GM10266 (cell line): Measurements from ENCODE around the gene VANGL2.
A peak's percentile ranks its signal among the peaks of the same experiment; 100 is the strongest.

Experiments used
- DNase-seq: peaks from one replicate; pipeline ENCODE4 v3.0.0; 2012; ENCODE audit errors: extremely low spot score
- TF ChIP-seq, protein P1 (sequence below): IDR thresholded peaks from 2 replicates; pipeline ENCODE4 v1.5.1; 2012; ENCODE audit warnings: mild to moderate bottlenecking, low read depth; ENCODE audit not compliant: control insufficient read depth, insufficient read depth; ENCODE audit errors: missing control alignments

VANGL2 gene

GRCh38 chr1:160428655-160429054 is 28.3 kb downstream of the VANGL2 start:
- peak; percentile 60 for DNase-seq
- TF ChIP-seq, protein P1, sequence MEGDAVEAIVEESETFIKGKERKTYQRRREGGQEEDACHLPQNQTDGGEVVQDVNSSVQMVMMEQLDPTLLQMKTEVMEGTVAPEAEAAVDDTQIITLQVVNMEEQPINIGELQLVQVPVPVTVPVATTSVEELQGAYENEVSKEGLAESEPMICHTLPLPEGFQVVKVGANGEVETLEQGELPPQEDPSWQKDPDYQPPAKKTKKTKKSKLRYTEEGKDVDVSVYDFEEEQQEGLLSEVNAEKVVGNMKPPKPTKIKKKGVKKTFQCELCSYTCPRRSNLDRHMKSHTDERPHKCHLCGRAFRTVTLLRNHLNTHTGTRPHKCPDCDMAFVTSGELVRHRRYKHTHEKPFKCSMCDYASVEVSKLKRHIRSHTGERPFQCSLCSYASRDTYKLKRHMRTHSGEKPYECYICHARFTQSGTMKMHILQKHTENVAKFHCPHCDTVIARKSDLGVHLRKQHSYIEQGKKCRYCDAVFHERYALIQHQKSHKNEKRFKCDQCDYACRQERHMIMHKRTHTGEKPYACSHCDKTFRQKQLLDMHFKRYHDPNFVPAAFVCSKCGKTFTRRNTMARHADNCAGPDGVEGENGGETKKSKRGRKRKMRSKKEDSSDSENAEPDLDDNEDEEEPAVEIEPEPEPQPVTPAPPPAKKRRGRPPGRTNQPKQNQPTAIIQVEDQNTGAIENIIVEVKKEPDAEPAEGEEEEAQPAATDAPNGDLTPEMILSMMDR, result peak; percentile 75

DNA sequence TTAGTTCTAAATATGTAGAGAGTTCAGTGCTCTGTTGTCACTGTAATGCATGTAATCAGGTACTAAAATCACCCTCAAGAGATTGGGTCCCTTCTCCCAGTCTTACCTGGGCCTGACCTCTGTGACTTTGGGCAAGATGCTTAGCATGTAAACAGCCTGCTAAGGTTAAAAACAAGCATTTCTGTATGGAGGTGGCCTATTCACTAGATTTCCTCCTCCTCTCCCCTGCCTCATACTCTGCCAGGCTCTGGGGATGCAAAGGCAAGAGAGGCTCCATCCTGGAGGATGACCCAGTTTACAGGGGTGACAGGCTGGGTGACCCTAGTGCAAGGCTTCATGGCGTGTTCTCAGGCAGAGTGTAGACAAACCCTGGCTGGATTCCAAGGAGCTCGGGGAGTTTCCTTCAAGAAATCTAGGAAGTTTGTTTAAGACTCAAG is 28.8 kb downstream of the VANGL2 start:
- peak; percentile 18 for DNase-seq
- TF ChIP-seq, protein P1, result no peak

- peak; percentile 67 for DNase-seq
- TF ChIP-seq, protein P1, result no peak
These were observed 29.6 kb downstream of the VANGL2 start for GRCh38 chr1:160429702-160430535.

- DNase-seq, result no peak
- TF ChIP-seq, protein P1, result no peak
These were observed 30.6 kb downstream of the VANGL2 start for GRCh38 chr1:160431006-160431405.

DNA sequence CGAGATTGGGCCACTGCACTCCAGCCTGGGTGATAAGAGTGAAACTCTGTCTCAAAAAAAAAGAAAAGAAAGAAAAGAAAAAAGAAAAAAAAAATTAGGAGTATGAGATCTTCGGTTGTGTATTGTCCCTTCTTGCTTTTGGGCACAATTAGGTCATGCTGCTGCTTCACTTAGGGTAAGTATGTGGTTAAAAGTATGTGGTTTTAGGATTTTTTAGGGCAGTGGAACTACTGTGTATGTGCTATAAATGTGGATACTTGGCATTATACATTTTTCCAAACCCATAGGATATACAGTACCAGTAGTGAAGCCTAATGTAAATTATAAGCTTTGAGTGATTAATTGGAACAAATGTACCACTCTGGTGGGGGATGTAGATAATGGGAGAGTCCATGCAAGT is 31.2 kb downstream of the VANGL2 start:
- TF ChIP-seq, protein P1, result no peak
- DNase-seq, result peak; percentile 7

DNA sequence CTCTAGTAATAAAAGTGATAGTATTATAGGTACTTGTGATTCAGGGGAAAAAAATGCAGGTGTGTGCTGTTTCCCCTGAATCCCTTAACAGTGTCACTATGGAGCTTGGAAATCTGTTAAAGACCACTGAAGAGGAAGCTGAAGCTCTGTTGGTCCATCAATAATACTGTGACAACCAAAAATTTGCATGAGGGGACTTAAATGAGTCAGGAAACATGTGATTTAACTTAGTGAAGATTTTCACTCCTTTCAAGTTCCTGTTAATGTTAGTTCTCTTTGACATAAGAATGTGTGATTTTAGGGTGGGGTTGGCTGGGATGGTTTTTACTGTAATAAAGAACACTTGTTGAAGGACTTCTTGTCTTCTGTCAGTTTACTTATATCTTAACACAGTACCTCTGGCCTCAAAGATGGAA is 32.0 kb downstream of the VANGL2 start:
- peak; percentile 54 for DNase-seq
- TF ChIP-seq, protein P1, result no peak

DNA sequence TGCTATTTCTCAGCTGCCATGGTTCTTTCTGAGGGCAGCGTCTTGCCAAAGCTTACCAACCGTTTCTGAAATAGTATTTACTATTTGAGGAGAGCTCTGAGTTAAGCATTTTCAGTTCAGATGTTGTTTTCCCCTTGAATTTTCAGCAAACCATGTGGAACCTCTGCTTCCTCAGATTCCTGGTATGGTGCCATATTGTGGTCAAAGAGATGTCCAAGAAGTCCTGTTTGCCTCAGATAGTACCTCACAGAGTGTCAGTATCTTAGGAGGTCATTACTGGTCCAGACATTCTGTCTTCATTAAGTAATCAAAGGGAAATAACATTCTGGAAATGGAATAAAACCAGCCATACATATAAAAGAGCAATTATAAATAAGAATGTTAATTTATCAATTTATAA is 36.6 kb downstream of the VANGL2 start:
- TF ChIP-seq, protein P1, result no peak
- DNase-seq, result no peak
